Keratinocyte (primary cell): ENCODE results near the gene FMNL2.

Source experiments
- EZH2 ChIP-seq: IDR thresholded peaks from one replicate; pipeline ENCODE4 v1.6.1; 2012; ENCODE audit warnings: inconsistent platforms, mild to moderate bottlenecking, low read length, moderate library complexity
- TF ChIP-seq, protein P1 (sequence below), 3 experiments: IDR thresholded peaks in 1 of 3; conservative IDR thresholded peaks in 1 of 3; optimal IDR thresholded peaks in 1 of 3; 2 replicates in 2 of 3; 3 replicates in 1 of 3; pipeline versions ENCODE3 to v1.5.1; 2011; ENCODE audit warnings: low read length in 3 of 3, mild to moderate bottlenecking in 3 of 3, moderate library complexity in 2 of 3, control low read depth in 1 of 3, inconsistent platforms in 1 of 3; ENCODE audit not compliant: insufficient read depth in 2 of 3; ENCODE audit errors: extremely low read depth in 1 of 3

GRCh38 chr2:152433791-152434190, 98.8 kb downstream of the FMNL2 start:
- TF ChIP-seq, protein P1, sequence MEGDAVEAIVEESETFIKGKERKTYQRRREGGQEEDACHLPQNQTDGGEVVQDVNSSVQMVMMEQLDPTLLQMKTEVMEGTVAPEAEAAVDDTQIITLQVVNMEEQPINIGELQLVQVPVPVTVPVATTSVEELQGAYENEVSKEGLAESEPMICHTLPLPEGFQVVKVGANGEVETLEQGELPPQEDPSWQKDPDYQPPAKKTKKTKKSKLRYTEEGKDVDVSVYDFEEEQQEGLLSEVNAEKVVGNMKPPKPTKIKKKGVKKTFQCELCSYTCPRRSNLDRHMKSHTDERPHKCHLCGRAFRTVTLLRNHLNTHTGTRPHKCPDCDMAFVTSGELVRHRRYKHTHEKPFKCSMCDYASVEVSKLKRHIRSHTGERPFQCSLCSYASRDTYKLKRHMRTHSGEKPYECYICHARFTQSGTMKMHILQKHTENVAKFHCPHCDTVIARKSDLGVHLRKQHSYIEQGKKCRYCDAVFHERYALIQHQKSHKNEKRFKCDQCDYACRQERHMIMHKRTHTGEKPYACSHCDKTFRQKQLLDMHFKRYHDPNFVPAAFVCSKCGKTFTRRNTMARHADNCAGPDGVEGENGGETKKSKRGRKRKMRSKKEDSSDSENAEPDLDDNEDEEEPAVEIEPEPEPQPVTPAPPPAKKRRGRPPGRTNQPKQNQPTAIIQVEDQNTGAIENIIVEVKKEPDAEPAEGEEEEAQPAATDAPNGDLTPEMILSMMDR (optimal IDR thresholded peaks at IDR 0.05 in 1 of 3, IDR thresholded peaks at IDR 0.05 in 1 of 3, conservative IDR thresholded peaks at IDR 0.05 in 1 of 3; ENCODE audit: extremely low read depth in 1 of 3, insufficient read depth in 2 of 3, low read length in 3 of 3), result no peak
- TF ChIP-seq EZH2, result no peak
